GM18873 (cell line): ENCODE results near the gene FST.

Experiments used
- ATAC-seq: cut with Tn5 transposase; IDR thresholded peaks from one replicate; pipeline ENCODE4 v1.9.1; 2021; ENCODE audit warnings: mild to moderate bottlenecking, moderate library complexity, moderate number of reproducible peaks; ENCODE audit not compliant: unreplicated experiment, low FRiP score

The FST gene, protein sequence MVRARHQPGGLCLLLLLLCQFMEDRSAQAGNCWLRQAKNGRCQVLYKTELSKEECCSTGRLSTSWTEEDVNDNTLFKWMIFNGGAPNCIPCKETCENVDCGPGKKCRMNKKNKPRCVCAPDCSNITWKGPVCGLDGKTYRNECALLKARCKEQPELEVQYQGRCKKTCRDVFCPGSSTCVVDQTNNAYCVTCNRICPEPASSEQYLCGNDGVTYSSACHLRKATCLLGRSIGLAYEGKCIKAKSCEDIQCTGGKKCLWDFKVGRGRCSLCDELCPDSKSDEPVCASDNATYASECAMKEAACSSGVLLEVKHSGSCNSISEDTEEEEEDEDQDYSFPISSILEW

DNA sequence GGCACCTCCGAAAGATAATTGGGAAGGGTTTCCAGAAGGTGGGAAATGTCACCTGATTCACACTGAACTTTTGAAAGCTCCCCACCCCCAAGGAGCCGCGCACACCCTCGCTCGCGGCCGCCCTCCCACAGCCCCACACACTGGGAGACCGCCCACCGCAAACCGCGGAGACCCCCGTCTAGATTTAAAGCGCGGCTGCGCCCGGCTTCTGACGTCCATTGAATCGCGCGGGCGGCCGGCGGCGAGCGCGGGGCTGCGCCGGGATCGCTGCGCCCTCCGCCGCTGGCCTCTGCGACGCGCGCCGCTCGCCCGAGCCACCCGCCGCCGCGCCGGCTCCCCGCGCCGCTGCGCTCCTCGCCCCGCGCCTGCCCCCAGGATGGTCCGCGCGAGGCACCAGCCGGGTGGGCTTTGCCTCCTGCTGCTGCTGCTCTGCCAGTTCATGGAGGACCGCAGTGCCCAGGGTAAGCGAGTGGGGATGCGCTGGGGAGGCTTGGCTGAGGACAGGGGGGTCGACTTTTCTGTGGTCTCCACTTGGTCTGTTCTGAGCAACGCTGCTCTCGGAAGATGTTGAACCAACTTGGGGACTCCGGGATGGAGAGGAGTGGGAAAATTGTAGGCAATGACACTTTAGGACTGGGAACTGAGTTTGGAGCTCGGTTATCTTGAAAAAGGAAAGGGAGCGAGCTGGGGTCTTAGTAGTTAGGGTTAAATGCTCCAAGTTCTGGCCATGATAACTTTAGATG lies at the start of gene FST:
FST (plus strand) TSS at position 214 of the 743 bp plus-strand sequence; CDS start at position 377, 163 bp downstream.
- ATAC-seq = no peak

DNA sequence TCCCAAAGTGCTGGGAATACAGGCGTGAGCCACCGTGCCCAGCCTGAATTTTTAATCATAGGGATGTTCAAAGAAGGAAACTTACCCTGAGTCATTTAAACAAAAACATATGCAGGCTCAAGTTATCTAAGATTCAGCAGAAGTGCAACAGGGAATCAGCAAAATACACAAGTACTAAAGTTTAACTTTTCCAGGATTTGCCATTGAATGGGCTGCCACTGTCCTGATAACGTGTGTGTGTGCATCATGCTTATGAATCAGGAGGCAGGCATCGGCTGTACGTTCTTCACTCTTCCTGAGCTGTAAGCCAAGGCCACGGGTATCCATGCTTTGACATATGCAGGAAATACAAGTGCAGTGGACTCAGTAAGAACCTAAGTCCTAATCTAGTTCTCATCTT lies 48.8 kb upstream of the FST start:
- ATAC-seq = no peak

DNA sequence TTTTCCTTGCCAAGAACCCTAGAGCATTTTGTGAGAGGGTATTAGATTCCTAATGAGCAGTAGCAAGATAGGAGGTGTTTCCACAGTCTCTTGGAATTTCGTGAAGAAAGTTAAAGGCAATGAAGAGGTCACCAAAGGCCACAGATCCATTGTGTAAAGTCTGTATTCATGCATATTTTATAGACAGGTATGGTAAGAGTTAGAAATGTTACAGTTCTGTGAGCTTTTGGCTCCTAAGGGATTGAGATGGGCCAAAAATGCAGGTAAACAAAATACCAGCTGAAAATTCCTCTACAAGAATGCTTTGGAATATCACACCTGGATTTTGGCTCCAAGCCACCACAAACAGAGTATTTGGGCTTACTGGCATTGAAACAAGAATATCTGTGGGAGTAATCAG lies 47.4 kb upstream of the FST start:
- no peak for ATAC-seq

DNA sequence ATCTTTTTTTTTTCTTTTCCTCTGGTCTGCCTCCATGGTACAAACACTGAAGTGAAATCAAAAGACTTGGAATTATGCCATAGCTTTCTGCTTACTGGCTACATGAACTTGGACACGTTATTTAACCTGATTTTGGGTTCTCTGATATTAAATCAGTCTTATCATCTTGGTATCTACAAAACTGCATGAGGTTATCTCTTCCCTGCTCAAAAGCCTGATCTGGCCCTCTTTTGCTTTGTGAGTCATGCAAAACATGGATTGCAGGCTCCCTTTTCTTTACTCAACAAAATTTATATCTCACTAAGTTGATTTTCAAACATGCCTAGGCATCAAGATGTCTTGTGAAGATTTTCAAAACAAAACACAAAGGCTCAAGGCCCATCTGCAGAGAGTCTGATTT lies 45.9 kb upstream of the FST start:
- no peak for ATAC-seq

DNA sequence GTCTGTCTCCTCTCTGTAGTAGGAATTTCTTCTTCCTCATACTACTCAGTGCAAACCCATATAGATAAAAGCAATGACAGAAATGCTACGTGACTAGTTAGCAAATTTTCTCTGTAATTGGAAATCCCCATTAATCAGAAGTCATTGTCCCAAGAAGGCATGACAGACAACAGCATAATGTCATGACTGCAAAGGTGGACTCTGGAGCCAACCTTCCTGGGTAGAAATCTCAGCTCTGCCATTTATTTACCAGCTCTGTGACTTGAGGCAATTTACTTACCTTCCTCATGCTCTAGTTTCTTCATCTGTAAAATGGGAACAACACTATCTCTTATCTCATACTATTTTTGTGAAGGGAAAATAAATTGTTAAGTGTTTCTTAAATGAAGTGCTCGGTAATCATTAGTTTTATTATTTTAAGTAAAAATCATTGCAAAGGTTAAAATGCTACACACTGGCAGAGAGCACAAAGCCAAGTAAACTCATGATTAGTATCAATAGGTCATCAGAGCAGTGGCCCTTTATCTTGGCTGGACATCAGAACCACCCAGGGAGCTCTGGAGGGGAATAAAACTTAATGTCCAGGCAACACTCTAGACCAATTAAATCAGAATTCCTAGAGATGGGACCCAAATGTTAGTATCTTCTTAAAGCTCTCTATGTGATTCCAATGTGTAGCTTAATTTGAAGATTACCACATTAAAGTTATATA lies 43.8 kb upstream of the FST start:
- ATAC-seq = no peak

DNA sequence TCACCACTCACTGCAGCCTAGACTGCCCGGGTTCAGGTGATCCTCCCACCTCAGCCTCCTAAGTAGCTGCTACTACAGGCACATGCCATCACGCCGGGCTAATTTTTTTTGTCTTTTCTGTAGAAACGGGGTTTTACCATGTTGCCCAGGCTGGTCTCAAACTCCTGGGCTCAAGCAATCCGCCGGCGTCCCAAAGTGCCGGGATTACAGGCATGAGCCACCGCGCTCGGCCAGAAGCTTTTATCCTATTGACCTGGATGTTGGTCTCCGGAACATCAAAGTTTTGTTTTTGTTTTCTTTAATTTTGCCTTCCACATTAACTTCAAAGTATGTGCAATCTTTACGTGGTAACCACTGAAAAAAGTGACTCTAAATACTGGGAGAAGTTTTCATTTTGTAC lies 42.4 kb upstream of the FST start:
- ATAC-seq = no peak

DNA sequence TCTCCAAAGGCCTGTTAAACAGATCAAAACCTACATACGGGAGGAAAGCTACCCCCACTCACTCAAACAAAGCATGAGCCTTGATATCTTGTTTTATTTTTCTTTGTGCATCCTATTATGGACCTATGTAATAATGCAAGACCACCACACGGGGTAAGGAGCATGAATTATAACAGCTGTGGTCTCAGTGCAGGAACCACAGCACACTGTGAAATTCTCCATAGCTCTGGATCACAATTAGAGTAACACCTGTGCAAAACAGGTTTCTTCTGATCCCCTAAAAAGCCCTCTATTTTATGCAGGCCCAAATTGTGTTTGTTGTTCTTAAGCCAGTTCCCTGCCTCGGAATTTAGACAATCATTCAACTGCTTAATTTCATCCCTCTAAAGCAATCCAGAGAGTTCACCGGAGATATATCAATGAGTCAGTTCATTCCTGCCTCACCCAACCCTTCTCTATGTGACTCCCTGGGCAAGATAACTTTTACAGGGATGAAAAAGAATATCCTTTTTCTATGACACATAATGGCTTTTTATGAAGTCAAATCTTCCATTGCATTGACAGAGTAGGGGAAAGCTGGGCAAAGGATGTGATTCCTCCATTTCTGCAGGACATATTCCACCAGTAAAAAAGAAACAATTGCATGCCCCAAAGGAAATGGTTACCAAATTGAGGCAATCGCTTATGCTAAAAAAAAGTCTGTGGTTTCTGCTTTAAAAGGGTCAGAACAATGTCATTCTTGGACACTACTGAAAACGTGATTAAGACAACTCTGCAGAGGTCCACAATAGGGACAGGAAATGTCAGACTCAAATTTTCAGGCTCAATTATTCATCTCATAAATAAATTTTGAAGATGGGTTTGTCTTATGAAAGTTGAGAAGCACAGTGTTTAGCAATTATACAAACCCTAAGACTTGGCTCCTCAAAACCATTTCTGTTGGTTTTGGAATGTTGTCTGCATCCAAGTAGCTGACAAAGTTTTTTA lies 41.6 kb upstream of the FST start:
- ATAC-seq = no peak

DNA sequence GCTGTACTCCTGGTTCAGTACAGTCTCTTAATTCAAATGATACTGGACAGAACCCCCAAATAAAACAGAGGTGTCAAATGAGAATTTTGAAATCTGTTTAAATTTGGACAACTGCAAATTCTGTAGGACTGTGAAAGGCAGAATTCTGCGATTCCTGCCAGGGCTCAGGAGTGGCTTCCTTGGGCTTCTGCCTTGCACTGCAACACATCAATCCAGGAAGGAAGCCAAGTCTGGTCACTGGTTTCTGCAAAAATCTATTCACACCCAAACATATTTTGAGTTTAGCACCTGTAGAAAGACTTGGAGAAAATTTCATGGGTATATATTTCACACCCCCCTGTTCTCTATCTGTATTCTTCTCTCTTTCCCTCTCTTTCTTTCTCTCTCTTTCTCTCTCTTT lies 37.5 kb upstream of the FST start:
- no peak for ATAC-seq

DNA sequence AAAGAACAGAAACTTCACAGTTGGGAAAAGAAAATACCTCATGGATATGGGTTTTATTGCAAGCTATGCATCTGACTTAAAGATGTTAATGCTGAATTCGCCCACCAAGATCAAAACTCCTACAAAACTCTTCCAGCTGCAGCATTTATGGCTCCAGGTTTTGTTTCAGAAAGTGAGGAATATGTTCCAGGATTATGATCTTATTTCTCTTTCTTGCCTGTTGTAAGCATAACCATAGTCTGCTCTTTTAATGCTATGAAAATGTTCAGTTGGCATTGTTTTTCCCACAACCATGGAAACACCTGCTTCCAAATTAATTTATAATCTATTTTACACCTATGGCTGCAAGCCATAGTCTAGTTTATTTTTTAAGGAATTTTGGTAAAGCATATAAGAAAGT lies 34.9 kb upstream of the FST start:
- ATAC-seq = no peak

DNA sequence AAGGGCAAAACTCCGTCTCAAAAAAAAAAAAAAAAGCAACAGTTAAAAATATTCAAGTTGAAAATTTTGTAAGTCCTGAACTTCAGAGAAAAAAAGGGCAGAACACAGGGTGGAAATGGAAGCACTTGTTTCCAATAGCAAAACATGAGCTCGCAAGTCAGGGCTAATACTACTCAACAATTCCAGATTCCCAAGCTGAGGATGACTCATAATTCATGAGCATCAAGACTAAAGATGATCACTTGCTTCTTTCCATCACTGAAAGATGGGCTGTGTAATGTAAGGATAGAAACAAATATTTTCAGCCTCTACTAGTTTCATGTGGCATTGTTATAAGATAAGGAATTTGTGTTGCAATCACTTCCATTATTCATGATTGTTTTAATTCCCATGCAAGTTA lies 33.5 kb upstream of the FST start:
- ATAC-seq = no peak

DNA sequence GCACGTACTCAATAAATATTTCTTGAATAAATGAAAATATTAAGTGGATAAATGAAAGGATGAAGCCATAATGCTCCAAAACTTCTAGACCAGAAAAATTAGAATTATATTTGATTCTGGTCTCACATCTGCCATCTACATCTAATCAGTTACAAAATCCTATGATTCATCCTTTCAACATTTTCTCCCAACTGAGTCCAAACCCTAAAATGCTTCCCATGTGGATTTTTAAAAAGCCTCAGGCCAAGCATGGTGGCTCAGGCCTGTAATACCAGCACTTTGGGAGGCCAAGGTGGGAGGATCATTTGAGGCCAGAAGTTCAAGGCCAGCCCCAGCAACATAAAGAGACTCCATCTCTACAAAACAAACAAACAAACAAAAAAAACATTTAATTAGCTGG lies 31.6 kb upstream of the FST start:
- no peak for ATAC-seq

DNA sequence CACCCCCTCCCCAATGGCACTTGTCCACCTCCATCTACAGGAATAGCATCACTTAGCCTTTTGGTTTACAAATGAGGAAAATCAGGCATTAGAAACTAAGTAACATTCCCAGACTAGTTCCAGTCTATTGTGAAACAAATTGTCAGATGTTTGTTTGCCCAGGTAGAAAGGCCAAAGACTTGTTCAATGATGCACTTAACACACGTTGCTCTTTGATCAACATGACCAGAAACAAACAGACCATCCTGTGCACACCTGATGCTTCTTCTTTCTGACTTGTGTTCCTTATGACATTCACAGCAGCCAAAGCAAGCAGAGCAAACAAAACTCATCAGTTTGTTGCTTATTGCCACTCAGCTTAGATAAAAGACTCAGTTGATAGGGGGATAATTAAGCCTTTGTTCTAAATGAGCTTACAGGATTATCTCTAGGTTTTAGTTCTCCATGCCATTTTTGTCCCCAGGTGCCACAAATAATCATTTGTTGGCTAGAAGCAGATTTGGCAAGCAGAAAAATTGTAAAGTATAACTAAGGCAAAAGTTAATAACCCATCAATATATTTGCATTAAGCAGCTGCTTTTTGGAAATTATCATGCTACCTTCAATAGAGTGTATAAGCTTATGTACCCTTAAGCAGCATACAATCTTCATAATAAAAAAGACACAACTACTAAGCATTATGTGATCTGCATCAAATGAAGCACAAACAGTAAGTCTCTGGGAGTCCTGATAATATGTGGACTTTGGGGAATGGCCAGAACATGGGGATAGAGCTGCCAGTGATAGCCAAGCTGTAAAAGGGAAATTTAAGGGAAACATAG lies 26.3 kb upstream of the FST start:
- ATAC-seq = no peak

DNA sequence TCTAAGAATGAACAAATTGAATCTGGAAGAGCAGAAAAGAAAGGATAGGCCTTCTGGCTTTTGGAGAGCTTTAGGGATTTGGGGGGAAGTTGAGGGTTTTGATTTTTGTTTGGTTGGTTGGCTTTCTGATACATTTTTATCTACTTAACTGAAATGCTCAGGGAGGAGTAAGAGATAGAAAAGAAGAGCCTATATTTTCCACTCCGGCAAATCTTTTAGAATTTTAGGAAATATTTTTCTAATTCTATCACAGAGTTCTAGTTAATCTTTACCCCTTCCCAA lies 25.8 kb upstream of the FST start:
- ATAC-seq = no peak

DNA sequence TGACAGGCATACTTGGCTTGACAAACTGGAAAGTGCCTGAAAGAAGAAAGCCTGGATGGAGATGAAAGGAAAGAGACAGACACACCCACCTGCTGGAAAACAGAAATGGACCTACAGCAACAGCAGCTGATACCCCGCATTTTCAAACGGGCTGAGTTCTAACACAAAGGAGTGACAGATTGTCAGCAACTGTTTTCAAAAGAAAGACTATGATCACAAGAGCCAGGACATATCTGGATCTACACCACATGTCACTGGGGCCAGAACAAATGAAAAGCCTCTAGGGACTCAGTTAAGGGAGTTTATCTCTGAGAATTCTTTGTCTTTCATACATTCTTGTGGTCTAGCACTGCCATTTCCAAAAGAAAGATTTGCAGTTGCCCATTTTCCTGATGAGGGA lies 24.1 kb upstream of the FST start:
- ATAC-seq = no peak

DNA sequence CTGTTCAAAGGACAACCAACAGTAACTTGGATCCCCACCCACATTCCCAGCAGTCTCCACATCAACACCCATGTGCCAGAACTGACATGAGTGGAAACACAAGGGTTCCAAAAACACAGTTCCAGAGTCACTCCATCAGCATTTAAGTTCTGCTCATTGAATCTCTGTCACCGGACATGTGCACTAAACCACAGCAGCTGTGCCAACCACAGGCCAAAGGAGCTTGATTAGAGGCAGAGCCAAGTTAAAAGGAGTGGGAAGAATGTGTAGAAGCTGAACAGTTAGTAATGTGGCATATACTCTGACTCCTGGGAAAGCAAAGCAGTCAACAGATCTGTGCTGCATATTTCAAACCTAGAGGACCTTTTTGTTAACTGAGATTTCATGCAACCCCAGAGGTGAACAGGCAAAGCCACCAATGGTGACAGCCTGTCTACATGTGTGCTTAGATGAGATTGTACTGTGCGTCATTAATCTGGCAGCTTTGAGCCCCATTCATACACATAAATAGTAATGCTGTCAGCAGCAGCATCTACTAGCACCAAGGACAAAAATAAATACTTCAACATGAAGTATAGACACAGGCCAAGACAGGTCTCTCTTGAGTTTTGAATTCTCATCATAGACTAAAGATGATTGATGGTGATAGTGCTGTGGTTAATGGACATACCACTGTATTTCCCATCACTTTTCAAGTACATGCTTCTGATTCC lies 16.4 kb upstream of the FST start:
- no peak for ATAC-seq

DNA sequence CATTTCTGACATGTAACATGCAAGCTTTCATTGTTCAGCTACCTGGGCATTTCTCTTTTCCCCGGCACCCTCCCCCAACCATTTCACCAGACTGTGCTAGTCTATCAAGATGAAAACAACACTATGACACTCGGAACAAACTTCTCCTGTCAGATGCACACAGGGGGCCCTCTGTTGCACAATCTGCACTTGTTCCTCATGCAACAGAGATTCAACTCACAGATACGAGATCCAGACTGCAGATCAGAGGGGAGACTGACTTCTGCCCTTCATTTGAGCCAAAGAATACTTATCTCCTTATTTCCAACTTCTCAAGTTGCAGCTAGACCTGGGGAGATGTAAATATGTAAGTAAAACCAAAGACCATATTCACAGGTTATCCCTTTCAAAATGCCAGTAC lies 15.7 kb upstream of the FST start:
- no peak for ATAC-seq

DNA sequence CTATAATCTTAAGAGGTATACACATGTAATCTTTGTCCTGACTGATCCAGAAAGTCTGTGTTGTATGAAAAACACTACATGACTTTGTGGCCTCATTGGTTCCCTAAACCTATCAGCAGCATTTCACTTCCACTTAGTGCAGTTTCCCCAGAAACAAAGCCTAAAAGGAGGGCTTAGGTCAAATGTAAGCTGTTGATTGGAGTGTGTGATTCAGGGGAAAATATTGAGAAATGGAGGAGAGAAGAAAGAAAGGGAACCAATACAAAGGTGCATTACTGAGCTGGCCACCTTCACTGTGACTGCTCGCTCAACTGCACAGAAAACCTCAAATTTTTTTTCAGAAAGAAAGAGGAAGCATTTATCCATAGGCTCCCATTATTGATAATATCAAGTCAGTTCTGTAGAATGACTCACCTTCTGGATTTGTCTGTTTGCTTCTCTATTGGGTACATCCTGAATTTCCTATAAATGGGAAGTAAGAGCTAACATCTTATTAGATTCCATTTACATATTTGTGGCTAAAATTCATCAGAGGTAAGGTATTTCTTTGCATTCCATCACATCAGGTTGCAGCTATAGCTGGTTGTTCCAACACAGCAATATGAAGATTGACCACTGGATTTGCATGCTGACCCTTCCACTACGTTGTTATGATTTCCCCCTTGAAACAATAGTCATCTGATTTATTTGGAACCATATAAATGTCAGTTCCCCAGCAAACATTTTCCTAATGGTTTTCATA lies 10.3 kb upstream of the FST start:
- no peak for ATAC-seq

DNA sequence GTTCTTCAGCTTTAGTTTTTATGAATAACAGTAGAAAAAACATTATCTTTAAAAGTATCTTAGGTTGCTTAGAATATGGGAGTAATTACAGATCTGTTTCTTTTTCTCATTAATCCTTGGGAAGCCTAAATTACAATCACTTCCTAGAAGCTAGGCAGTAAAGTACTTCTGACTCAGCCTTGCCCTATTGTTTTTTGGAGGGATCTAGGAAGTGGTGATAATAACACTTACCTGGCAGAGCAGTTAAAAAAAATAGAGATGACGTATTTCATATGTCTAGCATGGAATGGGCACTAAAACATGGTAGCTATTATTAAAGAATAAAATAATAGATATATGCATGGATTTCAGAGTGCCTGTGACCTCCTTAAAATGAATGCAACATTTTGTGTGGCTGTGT lies 8.2 kb upstream of the FST start:
- no peak for ATAC-seq
